HCT116 (cell line): ENCODE measurements around the gene ZNF570.

Source experiments
- CTCF ChIP-seq, 3 experiments: fragments of 200-600 bp in 1 of 3; sonication (generic) in 1 of 3; IDR thresholded peaks in 2 of 3; conservative IDR thresholded peaks in 1 of 3; 2 replicates each; pipeline ENCODE4 v1.5.1; 2012 to 2017; ENCODE audit warnings: low read depth in 2 of 3, low read length in 2 of 3, antibody characterized with exemption in 1 of 3, borderline replicate concordance in 1 of 3, control low read depth in 1 of 3, mild to moderate bottlenecking in 1 of 3, mixed read lengths in 1 of 3, mixed run types in 1 of 3, moderate library complexity in 1 of 3; ENCODE audit not compliant: insufficient read depth in 1 of 3
- FOSL1 ChIP-seq: IDR thresholded peaks from 2 replicates; pipeline ENCODE4 v1.6.1; 2012; ENCODE audit warnings: low read depth
- MAX ChIP-seq: IDR thresholded peaks from 2 replicates; pipeline ENCODE4 v1.6.1; 2012
- POLR2A ChIP-seq: IDR thresholded peaks from 2 replicates; pipeline ENCODE4 v1.7.0; 2011; ENCODE audit warnings: borderline replicate concordance; ENCODE audit not compliant: insufficient read depth, insufficient read length; ENCODE audit errors: extremely low read depth
- POLR2AphosphoS5 ChIP-seq: IDR thresholded peaks from 2 replicates; pipeline ENCODE4 v1.6.1; 2011; ENCODE audit warnings: mild to moderate bottlenecking, low read depth, low read length, moderate library complexity

- TF ChIP-seq CTCF (IDR thresholded peaks at IDR 0.05 in 2 of 3, conservative IDR thresholded peaks at IDR 0.05 in 1 of 3; ENCODE audit: borderline replicate concordance in 1 of 3, insufficient read depth in 1 of 3, low read depth in 2 of 3, low read length in 2 of 3) (no peak), POLR2A (no peak), MAX (no peak), POLR2AphosphoS5 (no peak), FOSL1 (no peak)
These were observed 37.4 kb downstream of the ZNF570 start, which contains the start of gene ZNF793 for GRCh38 chr19:37506387-37507166.
